ENCODE measurements around the gene NME5. TPM values are rescaled to one million over a fixed set of nuclear protein-coding genes. Genes with fewer than 3 reads are reported as not detected.
A peak's percentile ranks its signal among the peaks of the same experiment; 100 is the strongest.

NME5 gene
- total and polyA plus RNA-seq, 2 of the 13 experiments (the other 11 are each of a cell fraction or from before 2014, with no cell fraction given), result 0.18 TPM; not detected in 1

DNA sequence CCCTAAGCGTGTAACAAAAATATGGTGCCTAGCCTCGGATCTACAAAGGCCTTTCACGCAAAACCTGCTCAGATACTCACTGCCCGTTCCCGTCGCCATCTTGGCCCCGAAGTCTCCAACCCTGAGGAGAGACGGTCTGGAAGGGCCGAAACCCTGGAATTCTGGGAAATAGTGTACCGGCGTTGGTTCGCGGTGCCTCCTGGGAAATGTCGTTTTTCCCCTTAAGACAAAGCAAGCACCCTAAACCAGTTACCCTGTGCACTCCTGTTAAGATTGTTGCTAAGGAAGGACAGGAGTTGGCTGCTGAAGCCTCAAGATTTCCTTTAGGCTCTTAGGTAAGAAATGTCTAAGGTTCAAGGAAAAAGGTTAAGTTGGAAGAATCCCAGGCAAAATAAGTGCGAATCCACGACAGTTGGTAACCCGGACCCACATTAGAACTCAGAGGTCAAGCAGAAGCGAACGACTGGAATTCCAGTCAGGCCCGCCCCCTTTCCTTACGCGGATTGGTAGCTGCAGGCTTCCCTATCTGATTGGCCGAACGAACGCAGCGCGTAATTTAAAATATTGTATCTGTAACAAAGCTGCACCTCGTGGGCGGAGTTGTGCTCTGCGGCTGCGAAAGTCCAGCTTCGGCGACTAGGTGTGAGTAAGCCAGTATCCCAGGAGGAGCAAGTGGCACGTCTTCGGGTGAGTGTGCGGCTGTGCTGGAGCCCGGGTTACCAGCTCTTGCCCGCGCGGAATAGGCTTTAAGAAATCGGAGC is 39.5 kb upstream of the NME5 start, which contains the start of the genes BRD8 and KIF20A (continued):
- TF ChIP-seq, protein P1, sequence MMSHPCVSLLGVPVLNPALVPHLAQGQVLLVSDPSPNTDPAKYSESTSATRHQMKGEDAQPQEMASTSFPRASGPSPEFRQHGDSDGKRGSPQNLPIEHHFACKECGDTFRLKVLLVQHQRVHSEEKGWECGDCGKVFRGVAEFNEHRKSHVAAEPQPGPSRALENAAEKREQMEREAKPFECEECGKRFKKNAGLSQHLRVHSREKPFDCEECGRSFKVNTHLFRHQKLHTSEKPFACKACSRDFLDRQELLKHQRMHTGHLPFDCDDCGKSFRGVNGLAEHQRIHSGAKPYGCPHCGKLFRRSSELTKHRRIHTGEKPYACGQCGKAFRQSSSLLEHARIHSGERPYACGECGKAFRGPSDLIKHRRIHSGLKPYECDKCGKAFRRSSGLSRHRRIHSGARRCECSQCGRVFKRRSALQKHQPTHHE (CRISPR knock-in tag; IDR thresholded peaks at IDR 0.05; ENCODE audit: borderline replicate concordance), result no peak
- peak; percentile 56; the same call in 1 of the 2 replicates for TF ChIP-seq ZNF619 (CRISPR knock-in tag; IDR thresholded peaks at IDR 0.05)
- TF ChIP-seq KLF16 (CRISPR knock-in tag; IDR thresholded peaks at IDR 0.05), result peak in 1 of 2 experiments; percentile 37; a peak in 1 of 4 replicates
- peak; percentile 10 for TF ChIP-seq TBL1XR1 (IDR thresholded peaks at IDR 0.05; ENCODE audit: borderline replicate concordance, low read length, partially characterized antibody)
- TF ChIP-seq, protein P2, sequence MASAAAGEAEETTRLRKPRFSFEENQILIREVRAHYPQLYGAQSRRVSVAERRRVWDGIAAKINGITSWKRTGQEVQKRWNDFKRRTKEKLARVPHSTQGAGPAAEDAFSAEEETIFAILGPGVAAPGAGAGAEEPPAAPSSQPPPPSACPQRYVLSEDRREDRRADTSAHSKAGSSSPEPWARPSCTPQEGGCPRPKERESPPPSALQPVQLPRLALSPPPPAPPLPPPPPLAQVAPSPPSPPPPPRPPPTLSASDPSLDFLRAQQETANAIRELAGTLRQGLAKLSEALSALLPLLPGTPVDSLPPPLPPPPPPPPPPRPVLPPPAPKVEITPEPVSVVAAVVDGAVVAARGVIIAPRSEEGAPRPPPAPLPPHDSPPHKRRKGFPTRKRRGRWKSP (CRISPR knock-in tag; IDR thresholded peaks at IDR 0.05), result peak; percentile 86
- TF ChIP-seq ZNF143 (CRISPR knock-in tag; IDR thresholded peaks at IDR 0.05), result peak; percentile 97
- TF ChIP-seq ARNT2 (CRISPR knock-in tag; IDR thresholded peaks at IDR 0.05; ENCODE audit: low read depth), result peak; percentile 31; the same call in 1 of the 2 replicates
- TF ChIP-seq ZNF670 (CRISPR knock-in tag; IDR thresholded peaks at IDR 0.05; ENCODE audit: borderline replicate concordance), result peak; percentile 5; the same call in 1 of the 2 replicates
- TF ChIP-seq, protein P3, sequence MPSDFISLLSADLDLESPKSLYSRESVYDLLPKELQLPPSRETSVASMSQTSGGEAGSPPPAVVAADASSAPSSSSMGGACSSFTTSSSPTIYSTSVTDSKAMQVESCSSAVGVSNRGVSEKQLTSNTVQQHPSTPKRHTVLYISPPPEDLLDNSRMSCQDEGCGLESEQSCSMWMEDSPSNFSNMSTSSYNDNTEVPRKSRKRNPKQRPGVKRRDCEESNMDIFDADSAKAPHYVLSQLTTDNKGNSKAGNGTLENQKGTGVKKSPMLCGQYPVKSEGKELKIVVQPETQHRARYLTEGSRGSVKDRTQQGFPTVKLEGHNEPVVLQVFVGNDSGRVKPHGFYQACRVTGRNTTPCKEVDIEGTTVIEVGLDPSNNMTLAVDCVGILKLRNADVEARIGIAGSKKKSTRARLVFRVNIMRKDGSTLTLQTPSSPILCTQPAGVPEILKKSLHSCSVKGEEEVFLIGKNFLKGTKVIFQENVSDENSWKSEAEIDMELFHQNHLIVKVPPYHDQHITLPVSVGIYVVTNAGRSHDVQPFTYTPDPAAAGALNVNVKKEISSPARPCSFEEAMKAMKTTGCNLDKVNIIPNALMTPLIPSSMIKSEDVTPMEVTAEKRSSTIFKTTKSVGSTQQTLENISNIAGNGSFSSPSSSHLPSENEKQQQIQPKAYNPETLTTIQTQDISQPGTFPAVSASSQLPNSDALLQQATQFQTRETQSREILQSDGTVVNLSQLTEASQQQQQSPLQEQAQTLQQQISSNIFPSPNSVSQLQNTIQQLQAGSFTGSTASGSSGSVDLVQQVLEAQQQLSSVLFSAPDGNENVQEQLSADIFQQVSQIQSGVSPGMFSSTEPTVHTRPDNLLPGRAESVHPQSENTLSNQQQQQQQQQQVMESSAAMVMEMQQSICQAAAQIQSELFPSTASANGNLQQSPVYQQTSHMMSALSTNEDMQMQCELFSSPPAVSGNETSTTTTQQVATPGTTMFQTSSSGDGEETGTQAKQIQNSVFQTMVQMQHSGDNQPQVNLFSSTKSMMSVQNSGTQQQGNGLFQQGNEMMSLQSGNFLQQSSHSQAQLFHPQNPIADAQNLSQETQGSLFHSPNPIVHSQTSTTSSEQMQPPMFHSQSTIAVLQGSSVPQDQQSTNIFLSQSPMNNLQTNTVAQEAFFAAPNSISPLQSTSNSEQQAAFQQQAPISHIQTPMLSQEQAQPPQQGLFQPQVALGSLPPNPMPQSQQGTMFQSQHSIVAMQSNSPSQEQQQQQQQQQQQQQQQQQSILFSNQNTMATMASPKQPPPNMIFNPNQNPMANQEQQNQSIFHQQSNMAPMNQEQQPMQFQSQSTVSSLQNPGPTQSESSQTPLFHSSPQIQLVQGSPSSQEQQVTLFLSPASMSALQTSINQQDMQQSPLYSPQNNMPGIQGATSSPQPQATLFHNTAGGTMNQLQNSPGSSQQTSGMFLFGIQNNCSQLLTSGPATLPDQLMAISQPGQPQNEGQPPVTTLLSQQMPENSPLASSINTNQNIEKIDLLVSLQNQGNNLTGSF (CRISPR knock-in tag; IDR thresholded peaks at IDR 0.05), result no peak
- peak; percentile 54; the same call in 1 of the 2 replicates for TF ChIP-seq NCOR1 (IDR thresholded peaks at IDR 0.05; ENCODE audit: borderline replicate concordance, low read length)
- TF ChIP-seq ZNF75D (CRISPR knock-in tag; IDR thresholded peaks at IDR 0.05; ENCODE audit: borderline replicate concordance), result no peak
- no peak for TF ChIP-seq FOXA1 (IDR thresholded peaks at IDR 0.05)
- peak; percentile 28; the same call in 1 of the 2 replicates for TF ChIP-seq FOXA1 (CRISPR knock-in tag; IDR thresholded peaks at IDR 0.05)
- TF ChIP-seq HDAC2 (CRISPR knock-in tag; IDR thresholded peaks at IDR 0.05), result peak; percentile 61; the same call in 1 of the 2 replicates
- no peak for TF ChIP-seq ZBTB3 (CRISPR knock-in tag; IDR thresholded peaks at IDR 0.05; ENCODE audit: borderline replicate concordance, low read depth)
- TF ChIP-seq ZFP37 (CRISPR knock-in tag; IDR thresholded peaks at IDR 0.05; ENCODE audit: borderline replicate concordance), result no peak
- no peak for TF ChIP-seq MAZ (IDR thresholded peaks at IDR 0.05; ENCODE audit: borderline replicate concordance, low read depth, low read length)
- peak; percentile 65 for TF ChIP-seq MAZ (CRISPR knock-in tag; IDR thresholded peaks at IDR 0.05; ENCODE audit: low read depth)
- TF ChIP-seq, protein P4, sequence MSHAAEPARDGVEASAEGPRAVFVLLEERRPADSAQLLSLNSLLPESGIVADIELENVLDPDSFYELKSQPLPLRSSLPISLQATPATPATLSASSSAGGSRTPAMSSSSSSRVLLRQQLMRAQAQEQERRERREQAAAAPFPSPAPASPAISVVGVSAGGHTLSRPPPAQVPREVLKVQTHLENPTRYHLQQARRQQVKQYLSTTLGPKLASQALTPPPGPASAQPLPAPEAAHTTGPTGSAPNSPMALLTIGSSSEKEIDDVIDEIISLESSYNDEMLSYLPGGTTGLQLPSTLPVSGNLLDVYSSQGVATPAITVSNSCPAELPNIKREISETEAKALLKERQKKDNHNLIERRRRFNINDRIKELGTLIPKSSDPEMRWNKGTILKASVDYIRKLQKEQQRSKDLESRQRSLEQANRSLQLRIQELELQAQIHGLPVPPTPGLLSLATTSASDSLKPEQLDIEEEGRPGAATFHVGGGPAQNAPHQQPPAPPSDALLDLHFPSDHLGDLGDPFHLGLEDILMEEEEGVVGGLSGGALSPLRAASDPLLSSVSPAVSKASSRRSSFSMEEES (CRISPR knock-in tag; IDR thresholded peaks at IDR 0.05), result peak; percentile 16; the same call in 1 of the 2 replicates
